Effector CD8-positive, alpha-beta T cell (primary cell): ENCODE data around the gene SNRNP70.

Experiments
- DNase-seq: peaks from one replicate; lab custom pipeline; 2025; lab: John Stamatoyannopoulos, UW

SNRNP70 gene

DNA sequence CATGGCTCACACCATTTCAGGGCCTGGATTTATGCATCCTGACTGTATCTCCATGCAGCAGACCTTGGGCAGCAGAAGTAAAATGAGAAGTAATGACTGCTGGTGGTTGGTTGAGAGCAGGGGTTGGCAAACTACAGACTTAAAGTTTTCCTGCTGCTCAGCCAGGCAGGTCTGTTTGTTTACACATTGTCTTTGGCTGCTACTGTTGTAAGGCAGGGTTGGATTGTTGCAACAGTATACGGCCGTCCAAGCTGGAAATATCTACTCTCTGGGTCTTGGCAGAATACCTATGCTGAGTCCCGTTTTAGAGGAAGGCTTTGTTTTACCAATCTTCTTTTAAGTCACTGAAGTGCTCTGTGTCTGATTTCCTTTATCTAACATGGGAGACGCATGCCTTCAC, 13.5 kb downstream of the SNRNP70 start:
- DNase-seq, result no peak

DNA sequence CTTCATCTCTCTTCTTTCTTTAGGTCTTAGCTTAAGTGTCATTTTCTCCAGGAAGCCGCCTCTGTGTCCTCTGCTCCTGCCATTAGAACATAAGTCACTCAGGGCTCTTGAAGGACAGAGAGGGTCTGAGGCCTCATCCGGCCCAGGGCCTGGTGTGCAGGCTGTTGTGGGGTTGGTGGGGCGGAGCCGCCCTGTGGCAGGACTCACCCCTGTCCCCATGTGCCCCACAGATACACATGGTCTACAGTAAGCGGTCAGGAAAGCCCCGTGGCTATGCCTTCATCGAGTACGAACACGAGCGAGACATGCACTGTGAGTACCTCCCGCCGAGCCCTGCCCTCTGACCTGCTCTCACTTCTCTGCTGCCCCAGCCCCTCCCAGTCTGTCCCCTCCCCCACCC, 15.9 kb downstream of the SNRNP70 start:
- DNase-seq, result no peak

DNA sequence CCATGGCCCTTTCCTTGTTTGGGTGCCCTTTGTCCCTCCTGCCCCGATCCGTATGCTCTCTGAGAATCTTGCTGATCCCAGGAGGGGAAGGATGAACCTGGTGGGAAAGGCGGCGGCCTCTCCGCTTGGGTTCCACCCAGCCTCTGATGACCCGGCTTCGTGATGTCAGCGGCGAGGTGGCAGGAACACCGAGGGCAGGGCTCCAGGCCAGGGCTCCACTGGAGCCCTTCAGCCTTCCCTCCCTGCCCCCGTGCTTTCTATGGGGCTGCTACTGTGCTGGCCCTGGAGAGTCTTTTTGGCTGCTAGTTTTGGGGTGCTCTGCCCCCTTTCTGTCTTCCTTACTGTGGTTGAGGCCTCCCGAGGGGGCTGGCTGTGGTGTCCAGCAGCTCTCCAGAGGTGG, 17.1 kb downstream of the SNRNP70 start:
- DNase-seq, result no peak

DNA sequence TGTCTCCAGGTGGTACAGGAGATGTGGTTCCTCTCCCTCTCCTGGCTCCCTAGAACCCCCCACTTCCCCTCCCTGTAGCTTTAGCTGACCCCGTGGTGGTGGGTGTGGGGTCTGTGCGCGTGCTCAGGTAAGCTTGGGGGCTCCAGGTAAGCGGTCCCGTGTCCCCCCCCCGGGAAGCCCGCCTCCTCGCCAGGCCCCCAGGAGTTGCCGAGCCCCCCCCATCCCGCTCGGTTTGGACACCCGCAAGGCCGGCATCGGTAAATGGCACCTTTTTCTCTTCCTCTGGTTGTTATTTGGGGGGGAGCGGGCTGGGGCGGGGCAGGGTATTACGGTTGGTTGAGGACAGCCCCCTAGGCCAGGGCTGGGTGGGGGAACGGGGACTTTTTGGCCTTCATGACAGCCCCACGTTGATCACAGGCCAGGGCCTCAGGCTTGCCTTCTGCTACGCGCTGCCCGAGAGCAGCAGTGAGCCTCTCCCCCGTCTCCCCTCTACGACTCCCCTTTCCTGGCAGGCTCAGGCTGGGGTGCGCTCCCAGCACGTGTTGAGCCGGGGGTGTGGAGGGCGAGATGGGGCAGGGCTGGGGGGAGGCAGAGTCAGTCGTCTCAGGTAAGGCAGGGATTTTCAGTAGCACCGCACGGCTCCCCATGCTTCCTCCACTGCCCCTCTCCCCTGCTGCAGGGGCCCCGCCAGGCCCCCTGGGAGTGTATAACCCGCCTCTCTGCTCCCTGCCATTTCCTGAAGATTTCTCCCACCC, 18.3 kb downstream of the SNRNP70 start:
- DNase-seq, result no peak

DNA sequence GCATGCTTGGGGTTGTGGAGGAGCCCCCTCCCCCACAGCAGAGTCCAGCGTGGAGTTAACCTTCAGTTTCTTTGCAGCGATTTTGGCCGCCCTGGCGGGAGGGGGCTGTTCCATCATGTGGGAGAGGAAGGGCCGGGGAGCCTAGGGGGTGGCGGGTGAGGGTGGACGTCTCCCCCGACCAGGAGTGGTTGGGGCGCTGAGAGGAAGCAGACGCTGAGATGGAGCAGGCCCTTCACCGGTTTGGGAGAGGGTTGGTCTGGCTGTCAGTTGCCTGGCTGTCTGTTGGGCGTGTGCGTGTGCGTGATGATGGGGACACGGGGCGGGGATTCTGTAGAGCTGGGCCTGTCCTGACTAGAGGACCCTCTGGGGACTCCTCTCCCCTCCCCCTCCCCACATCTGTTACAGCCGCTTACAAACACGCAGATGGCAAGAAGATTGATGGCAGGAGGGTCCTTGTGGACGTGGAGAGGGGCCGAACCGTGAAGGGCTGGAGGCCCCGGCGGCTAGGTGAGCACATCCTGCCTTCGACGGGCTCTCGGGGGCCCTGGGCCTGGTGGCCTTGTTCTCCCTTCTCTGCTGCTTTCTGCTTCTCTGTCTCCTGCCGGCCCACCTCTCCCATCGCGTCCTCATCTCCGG, 19.1 kb downstream of the SNRNP70 start:
- no peak for DNase-seq

DNA sequence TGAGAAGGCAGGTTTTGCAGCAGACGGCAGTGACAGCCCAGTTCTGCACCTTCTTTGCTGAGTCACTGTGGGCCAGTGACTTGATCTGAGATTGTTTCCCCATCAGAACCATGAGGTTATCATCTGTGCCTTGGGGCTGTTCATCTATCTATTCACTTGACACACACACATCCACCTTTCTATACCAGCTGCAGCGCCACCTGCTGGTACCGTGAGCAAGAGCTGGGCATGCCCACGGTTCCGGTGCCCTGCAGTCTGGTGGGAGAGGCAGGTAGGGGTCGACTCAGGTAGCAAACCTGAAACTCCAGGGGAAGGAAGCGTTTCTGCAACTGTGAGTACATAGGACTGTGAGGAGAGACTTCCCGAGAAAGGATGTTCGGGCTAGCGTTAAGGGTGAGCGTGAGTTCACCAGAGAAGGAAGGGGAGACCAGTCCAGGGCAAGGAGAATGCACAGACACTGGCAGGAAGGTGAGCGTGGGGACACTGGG, 21.4 kb downstream of the SNRNP70 start:
- peak; percentile 50 for DNase-seq

DNA sequence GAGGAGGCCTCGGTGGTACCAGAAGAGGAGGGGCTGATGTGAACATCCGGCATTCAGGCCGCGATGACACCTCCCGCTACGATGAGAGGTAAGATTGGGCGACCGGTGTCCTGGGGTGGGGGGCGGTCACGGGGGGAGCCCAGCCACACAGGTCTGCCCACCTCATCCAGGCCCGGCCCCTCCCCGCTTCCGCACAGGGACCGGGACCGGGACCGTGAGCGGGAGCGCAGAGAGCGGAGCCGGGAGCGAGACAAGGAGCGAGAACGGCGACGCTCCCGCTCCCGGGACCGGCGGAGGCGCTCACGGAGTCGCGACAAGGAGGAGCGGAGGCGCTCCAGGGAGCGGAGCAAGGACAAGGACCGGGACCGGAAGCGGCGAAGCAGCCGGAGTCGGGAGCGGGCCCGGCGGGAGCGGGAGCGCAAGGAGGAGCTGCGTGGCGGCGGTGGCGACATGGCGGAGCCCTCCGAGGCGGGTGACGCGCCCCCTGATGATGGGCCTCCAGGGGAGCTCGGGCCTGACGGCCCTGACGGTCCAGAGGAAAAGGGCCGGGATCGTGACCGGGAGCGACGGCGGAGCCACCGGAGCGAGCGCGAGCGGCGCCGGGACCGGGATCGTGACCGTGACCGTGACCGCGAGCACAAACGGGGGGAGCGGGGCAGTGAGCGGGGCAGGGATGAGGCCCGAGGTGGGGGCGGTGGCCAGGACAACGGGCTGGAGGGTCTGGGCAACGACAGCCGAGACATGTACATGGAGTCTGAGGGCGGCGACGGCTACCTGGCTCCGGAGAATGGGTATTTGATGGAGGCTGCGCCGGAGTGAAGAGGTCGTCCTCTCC, 22.6 kb downstream of the SNRNP70 start:
- no peak for DNase-seq

DNA sequence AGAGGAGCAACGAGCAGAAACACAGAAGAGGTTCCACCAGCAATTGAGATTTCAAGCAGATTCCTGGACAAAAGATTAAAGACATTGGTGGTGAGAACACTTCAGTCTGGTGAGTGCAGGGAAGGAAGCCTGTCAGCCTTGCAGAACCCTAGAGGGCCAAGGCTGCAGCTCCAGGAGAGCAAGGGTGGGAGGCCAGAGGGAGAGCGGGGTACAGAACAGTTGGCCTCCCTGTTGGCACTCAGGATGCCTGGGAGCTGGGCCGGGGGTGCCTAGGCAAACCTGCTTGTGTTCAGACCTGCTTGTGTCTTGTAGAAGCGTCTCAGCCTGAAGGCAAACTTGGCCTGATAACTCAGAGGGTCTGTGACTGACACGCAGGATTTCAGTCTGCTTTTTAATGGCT, 23.8 kb downstream of the SNRNP70 start:
- DNase-seq, result no peak

DNA sequence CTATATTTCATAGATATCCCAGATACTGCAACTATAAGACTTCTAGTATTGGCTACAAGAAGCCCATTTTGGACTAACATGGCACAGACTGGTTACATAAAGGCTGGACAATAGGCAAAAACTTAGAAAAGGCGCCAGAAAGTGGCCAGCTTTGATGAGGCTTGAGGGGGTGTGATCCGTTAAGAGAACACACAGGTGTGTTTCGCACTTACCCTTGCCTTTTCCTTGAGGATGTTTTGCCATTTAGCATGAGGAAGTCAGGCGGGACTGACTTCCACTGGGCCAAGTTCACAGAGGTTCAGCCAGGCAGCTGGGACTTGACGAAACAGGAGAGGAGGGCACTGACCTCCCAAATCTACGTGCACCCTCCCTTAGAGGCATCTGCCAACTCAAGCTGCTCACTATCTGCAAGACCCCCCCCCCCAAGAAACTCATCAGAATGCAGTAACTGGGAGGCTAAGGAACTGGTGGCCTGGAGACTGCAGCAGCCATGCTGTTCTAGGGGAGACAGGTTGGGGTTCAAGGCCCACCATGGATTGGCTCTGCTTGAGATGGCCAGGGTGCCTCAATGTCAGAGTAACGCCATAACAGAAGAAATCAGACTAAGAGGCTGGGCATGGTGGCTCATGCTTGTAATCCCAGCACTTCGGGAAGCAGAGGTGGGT, 24.4 kb downstream of the SNRNP70 start:
- DNase-seq, result no peak

DNA sequence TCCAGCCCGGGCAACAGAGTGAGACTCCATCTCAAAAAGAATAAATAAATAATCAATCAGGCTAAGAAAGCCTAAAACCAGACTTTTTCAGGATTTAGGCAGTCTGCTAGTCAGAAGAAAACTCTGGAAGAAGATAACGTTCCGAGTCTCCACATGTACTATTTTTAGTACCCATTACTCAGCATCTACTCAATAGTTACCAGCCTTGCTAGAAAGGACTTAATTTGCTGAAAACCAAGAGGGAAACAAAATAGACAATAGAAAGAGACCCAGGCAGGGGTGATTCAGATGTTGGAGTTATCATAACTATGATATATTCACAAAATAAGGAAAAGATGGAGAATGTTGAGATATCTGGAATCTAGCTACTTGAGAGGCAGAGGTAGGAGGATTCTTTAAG, 25.3 kb downstream of the SNRNP70 start:
- DNase-seq, result no peak

DNA sequence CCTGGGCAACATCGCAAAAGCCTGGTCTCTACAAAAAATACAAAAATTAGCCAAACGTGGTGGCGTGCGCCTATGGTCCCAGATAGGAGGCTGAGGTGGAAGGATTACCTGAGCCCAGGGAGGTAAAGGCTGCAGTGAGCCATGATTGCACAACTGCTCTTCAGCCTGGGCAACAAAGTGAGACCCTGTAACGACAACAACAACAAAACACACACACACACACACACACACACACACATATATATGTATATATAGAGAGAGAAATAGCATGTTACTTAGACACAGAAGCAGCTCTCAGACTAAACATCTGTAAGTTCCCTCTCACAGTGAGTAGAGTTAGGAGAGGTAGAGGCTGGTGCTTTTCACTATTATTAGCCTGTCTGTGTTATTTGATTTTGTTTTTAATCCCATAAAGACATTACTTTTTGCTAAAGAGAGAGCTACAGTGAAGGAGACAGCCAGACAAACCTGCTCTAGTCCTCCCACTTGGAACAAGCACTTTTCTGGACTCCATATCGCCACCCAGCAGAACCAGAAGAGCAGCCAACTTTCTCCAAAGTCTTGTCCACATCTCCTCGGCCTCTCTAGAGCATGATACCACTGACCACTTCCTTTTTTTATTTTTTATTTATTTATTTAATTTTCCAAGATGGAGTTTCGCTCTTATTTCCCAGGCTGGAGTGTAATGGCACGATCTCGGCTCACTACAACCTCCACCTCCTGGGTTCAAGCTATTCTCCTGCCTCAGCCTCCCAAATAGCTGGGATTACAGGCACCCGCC, 26.2 kb downstream of the SNRNP70 start:
- no peak for DNase-seq

DNA sequence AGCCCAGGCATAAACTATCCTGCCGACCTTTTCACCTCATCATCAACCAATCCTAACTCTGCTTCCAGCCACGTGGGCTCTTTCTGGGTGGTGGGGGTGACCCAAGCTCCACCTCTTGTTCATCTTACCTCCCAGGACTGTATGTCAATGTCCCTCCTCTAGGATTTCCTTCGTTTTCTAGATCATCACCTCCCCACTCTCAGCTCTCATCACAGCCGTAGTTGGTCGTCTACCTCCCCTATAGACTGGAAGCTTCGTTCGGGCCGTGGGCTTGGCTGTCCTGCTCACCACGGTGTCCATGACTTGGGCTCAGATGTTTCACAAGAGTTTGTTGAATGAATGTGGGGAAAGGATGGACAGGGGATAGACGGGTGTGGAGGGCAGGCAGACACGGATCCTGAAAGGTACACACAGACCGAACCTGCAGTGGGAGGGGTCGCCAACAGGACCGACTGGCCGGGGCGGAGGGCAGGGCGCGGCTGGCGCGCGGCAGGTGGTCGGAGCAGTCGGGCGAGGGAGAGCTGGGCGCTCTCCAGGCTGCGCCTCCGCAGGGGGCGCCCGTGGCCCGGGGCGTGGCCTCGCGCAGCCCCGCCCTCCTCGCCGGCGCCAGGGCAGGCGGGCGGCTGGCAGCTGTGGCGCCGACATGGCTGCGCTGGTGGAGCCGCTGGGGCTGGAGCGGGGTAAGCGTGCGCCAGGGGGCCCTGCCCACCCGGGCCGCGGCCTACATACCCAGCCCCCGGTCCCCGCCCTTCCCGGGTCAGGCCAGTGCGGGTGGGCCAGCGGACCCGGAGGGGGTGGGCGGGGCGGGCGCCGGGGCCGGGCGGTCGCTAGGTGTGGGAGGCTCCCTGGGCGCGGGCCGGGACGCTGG, 28.7 kb downstream of the SNRNP70 start, which contains the start of gene LIN7B:
LIN7B (plus strand) TSS at position 609 of the 868 bp plus-strand sequence; CDS start at position 644, 35 bp downstream.
- DNase-seq, result peak; percentile 62

DNA sequence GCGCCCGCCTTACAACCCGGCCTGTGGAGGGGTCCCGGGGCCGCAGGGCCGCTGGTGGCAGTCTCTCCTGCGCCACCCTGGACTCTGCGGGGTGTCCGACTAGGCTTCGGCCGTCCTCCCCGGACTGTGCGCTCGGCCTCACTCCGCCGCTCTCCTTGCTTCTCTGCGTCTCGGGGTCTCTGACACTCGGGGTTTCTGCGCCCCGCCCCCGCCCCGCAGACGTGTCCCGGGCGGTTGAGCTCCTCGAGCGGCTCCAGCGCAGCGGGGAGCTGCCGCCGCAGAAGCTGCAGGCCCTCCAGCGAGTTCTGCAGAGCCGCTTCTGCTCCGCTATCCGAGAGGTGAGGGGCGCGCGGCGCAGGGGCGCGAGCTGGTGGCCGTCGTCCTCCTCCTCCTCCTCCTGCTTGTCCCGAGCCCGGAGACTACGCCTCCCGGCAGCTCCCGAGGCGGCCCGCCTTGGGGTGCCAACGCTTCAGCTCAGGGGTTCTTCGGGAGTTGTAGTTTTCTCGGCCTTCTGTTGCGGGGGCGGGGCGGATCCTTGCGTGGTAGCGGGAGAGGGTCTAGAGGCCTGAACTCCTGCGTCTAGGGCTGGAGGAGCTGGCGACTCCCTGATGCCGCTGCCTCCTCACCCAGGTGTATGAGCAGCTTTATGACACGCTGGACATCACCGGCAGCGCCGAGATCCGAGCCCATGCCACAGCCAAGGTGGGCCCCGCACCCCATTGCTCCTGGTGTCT, 29.5 kb downstream of the SNRNP70 start:
- peak; percentile 31 for DNase-seq

DNA sequence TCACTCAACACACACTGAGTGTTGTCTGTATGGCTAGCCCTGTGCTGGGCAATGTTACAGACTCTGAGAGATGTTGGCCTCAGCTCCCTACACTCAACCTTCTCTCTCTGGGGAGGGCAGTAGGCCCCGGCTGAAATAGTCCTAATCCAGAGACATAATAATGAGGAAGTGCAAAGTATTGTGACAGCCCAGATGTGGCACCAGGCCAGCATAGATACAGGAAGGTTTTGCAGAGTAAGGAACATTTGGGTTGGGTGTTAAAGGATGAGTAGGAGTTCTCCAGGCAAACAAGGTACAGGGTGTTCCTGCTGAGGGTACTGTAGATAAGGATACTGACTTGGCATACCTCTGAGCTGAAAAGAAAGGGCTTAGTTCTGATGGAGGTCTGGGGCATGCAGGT, 31.3 kb downstream of the SNRNP70 start:
- no peak for DNase-seq

DNA sequence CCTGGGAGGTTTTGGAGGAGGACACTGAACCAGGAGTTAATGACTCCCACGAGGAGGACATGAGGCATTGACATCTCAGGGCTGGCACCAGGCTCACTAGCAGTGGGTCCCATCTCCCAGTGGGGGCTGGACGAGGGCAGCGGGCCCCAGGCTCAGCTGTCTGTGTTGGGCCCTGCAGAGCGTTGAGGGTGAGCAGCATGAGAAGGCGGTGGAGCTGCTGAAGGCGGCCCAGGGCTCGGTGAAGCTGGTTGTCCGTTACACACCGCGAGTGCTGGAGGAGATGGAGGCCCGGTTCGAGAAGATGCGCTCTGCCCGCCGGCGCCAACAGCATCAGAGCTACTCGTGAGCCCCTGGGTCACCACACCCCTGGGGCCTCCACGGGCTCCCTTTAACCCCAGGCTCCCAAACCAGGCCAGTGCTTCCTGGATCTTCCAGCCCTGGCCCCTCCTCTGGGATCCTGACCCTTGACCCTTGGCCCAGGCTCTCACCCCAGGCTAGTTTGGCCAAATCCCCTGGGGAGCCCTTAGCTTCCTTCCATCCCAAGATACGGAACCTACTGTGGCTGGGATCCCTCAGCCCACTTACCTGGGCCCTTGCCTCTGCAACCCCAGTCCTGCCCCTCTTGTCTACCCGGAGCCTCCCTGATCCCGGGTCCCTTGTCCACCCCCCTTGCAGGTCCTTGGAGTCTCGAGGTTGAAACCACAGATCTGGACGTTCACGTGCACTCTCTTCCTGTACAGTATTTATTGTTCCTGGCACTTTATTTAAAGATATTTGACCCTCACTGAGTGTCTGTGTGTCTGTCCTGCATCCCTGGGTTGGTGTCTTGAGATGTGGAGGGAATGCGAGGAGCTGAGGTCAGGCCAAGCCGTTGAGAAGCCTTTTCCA, 32.7 kb downstream of the SNRNP70 start:
- DNase-seq, result no peak

DNA sequence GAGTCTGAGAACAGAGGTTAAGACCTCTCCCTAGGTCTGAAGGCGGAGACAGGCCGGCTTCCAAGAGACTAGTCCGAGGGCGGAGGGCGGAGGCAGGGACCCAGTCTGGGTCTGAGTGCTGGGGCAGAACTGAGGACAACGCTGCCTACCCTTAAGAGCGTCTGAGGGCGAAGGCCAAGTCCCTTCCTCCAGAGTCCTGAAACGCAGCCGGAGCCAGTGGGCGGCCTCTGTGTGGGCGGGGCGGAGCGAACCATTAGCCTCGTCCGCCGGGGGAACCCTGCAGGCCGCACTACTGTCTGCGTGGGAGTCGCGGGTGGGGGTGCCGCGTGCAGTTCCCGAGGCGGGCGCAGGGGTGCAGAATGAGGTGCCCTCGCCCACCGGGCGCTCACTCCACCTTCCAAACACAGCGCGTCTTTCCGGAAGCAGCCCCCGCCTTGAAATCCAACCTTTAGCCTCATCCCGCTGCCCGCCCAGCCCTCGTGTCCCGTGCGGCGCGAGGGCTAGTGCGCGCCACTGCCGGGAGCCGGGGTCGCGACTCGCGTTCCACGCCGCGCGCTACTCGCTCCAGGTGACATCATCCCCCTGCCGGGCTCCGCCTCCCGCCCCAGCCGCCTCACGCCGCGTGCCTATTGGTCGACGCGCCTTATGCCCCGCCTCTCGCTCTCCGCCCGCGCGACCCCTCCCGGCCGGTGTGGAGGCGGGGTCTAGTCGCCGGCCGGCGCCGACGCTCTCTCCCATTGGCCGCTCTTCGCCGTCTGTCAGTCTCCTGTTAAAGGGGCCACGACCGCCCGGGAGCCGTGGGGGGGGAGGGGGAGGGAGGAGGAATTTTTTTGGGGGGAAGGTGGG, 33.5 kb downstream of the SNRNP70 start, which contains the start of gene C19orf73:
C19orf73 (minus strand) TSS at position 579 of the 846 bp plus-strand sequence; CDS start at position 458, 121 bp downstream.
- peak; percentile 90 for DNase-seq
